HFF-Myc (cell line): ENCODE measurements around the gene SMAP1.

ENCODE experiments used
- DNase-seq: peaks from one replicate; pipeline ENCODE4 v3.0.0-alpha.2; 2011; ENCODE audit warnings: low read depth; ENCODE audit errors: extremely low read depth
- H3K4me3 ChIP-seq: replicated peaks from 2 replicates; pipeline ENCODE4 v1.5.1; 2011; ENCODE audit warnings: low read depth, mild to moderate bottlenecking, control low read depth, low read length
- TF ChIP-seq, protein P1 (sequence below): IDR thresholded peaks from 2 replicates; pipeline ENCODE4 v1.5.1; 2012; ENCODE audit warnings: mild to moderate bottlenecking, low read depth, low read length, control low read depth; ENCODE audit errors: missing control alignments

The SMAP1 gene

GRCh38 chr6:70633870-70634269 lies 33.8 kb upstream of the SMAP1 start:
- TF ChIP-seq, protein P1, sequence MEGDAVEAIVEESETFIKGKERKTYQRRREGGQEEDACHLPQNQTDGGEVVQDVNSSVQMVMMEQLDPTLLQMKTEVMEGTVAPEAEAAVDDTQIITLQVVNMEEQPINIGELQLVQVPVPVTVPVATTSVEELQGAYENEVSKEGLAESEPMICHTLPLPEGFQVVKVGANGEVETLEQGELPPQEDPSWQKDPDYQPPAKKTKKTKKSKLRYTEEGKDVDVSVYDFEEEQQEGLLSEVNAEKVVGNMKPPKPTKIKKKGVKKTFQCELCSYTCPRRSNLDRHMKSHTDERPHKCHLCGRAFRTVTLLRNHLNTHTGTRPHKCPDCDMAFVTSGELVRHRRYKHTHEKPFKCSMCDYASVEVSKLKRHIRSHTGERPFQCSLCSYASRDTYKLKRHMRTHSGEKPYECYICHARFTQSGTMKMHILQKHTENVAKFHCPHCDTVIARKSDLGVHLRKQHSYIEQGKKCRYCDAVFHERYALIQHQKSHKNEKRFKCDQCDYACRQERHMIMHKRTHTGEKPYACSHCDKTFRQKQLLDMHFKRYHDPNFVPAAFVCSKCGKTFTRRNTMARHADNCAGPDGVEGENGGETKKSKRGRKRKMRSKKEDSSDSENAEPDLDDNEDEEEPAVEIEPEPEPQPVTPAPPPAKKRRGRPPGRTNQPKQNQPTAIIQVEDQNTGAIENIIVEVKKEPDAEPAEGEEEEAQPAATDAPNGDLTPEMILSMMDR, result no peak
- no peak overlapping the region for H3K4me3 ChIP-seq
- DNase-seq, result no peak

GRCh38 chr6:70636596-70636995 lies 31.1 kb upstream of the SMAP1 start:
- no peak overlapping the region for H3K4me3 ChIP-seq
- TF ChIP-seq, protein P1, result no peak
- no peak for DNase-seq

DNA sequence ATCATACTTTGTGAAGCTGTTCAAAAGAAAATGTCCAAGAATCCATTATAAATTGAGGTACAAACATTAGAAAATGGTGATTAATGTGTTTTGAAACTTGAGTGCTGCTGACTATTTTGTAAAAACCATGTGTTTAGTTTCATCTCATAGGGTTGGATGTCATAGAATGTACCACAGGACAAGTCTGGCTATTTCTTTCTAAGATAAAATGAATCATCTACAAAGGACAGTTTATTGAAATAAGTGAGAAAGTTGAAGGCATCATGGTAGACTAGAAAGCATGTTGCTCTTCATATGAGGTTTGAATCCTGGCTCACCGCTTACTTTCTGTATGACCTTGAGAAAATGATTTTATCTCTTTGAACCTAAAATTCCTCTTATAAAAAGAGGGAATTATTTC lies 29.2 kb upstream of the SMAP1 start:
- no peak overlapping the region for H3K4me3 ChIP-seq
- TF ChIP-seq, protein P1, result no peak
- DNase-seq, result no peak

- DNase-seq, result no peak
- no peak overlapping the region for H3K4me3 ChIP-seq
- TF ChIP-seq, protein P1, result no peak
Observed at GRCh38 chr6:70651326-70651905, 16.3 kb upstream of the SMAP1 start.

GRCh38 chr6:70652216-70652615 lies 15.5 kb upstream of the SMAP1 start:
- no peak overlapping the region for H3K4me3 ChIP-seq
- DNase-seq, result no peak
- TF ChIP-seq, protein P1, result no peak

- TF ChIP-seq, protein P1, result no peak
- DNase-seq, result no peak
- no peak overlapping the region for H3K4me3 ChIP-seq
Observed at GRCh38 chr6:70657706-70658105, 10.0 kb upstream of the SMAP1 start.

DNA sequence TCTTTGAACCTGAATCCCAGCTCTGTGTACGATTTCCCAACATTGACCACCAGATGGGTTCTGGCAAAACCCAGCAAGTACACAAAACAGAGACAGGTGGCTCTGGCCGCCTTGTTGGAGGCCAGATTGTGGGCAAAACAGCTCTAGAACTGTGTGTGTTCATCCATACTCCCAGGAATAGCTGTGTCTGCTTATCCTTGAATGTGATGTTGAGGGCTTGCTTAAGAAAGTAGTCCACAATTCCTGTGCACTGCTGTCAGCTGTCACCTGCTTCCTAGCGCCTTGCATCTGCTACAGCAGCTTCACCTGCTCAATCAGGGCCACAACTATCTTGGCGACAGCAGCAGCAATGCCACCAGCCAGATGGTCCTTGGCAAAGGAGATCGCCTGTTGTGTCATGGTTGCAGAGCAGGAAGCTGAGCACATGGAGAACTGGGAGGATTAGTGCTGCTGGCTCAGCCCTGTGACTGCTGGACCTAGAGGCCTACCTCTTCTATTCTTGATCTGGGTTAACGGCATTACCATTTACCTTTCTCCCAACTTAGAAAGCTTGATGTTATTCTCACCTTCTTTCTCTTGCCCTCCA lies 3.7 kb upstream of the SMAP1 start:
- no peak overlapping the region for H3K4me3 ChIP-seq
- TF ChIP-seq, protein P1, result no peak
- no peak for DNase-seq
